Uterus (tissue), 4 donors: ENCODE data around the gene RAP1GAP. TPM values are rescaled to one million over a fixed set of nuclear protein-coding genes. Genes with fewer than 3 reads are reported as not detected.

Source experiments
- DNase-seq, 2 donors: peaks; one replicate each; pipeline ENCODE4 v3.0.0-alpha.2; 2019 to 2020
- H3K27ac ChIP-seq, 2 donors: fragments of 200-600 bp; sonication (generic); 1 replicate in 1 of 2; 2 replicates in 1 of 2; pipeline ENCODE4 v1.5.1; 2016 to 2018
- H3K27me3 ChIP-seq, 2 donors: fragments of 200-600 bp; sonication (generic); one replicate each; pipeline ENCODE4 v1.5.1; 2018 to 2019; ENCODE audit warnings: control low read depth in 1 of 2
- H3K36me3 ChIP-seq, 2 donors: fragments of 200-600 bp; sonication (generic); one replicate each; pipeline ENCODE4 v1.5.1; 2019; ENCODE audit warnings: control low read depth in 1 of 2
- H3K4me1 ChIP-seq, 2 donors: fragments of 200-600 bp; sonication (generic); one replicate each; pipeline ENCODE4 v1.5.1; 2018 to 2019; ENCODE audit warnings: control low read depth in 1 of 2
- H3K4me3 ChIP-seq, 2 donors: fragments of 200-600 bp; sonication (generic); 1 replicate in 1 of 2; 2 replicates in 1 of 2; pipeline ENCODE4 v1.5.1; 2018 to 2019; ENCODE audit warnings: mild to moderate bottlenecking in 1 of 2
- H3K9me3 ChIP-seq, 2 donors: fragments of 200-600 bp; sonication (generic); one replicate each; pipeline ENCODE4 v1.5.1; 2019; ENCODE audit warnings: control low read depth in 1 of 2
- POLR2A ChIP-seq, 2 donors: fragments of 450-650 bp; IDR thresholded peaks; one replicate each; pipeline ENCODE4 v1.6.1; 2016; ENCODE audit warnings: antibody characterized with exemption in 2 of 2, mild to moderate bottlenecking in 1 of 2, moderate library complexity in 1 of 2
- intact Hi-C: fragments of 100-400 bp; cut with DNase I; formaldehyde crosslinking; loops from one replicate; pipeline ENCODE4 v1.15.1; 2023; ENCODE audit warnings: low total_unique reads
- total RNA-seq, 4 donors: library from RNA; depleted of rRNA in 3 of 4; stranded (reverse); fragments of >200 nt in 3 of 4; gene quantifications; one replicate each; pipeline versions ENCODE4 v1.1.0 to v1.2.4, GENCODE V29; 2014 to 2023
- TF ChIP-seq, protein P1 (sequence below), 4 experiments: fragments of 200-600 bp in 2 of 4; fragments of 450-650 bp in 2 of 4; sonication (generic) in 2 of 4; IDR thresholded peaks; one replicate each; pipeline ENCODE4 v1.5.1; 2016 to 2019; ENCODE audit warnings: antibody characterized with exemption in 4 of 4, mild to moderate bottlenecking in 2 of 4, moderate library complexity in 1 of 4
- donor health status: DM: yes; HTN: yes; CAD: no.

RAP1GAP gene
- total RNA-seq, 4 donors from 2014 or later = 0.18 to 6.9 TPM; not detected in 2

DNA sequence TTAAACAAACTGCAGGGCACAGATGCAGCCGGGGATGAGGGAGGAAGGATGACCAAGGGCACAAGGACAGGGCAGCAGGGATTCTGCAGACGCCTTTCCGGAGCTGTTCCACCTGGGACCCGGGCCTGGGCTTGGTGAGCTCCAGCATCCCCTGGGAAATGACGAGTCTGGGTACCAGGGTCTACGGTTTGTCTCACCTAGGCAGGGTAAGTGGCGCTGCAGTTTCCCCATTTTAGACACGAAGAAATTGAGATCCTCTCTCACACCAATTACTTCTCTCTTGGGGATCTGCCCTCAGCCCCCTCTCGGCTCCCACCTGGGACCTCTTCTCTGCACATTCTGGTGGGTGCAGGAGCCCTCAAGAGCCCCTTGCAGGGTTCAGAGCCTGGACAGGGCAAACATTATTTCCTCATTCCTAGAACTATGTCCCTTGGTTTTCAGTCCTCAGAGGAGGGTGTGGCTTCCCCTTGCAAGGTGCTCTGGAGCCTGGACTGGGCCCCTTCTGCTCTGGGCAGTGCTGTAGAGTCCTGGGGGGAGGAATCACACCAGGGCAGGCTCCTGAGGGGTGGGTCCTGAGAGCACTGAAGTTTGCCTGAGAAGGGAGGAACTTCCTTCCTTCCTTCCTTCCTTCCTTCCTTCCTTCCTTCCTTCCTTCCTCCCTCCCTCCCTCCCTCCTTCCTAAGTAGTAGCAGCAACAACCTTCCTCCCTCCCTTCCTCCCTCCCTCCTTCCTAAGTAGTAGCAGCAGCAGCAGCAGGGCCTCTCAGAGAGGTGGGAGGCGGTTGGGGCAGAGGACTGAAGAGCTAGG lies 16.0 kb downstream of the RAP1GAP start:
- H3K4me1 ChIP-seq = peaks cover 0 to 10% of the 10 kb centered on the region in 2 donors
- no peaks in the 10 kb centered on the region for H3K27me3 ChIP-seq
- no peak overlapping the region for H3K4me3 ChIP-seq
- no peaks in the 10 kb centered on the region for H3K36me3 ChIP-seq
- no peak for TF ChIP-seq POLR2A (IDR thresholded peaks at IDR 0.05)
- TF ChIP-seq, protein P1, sequence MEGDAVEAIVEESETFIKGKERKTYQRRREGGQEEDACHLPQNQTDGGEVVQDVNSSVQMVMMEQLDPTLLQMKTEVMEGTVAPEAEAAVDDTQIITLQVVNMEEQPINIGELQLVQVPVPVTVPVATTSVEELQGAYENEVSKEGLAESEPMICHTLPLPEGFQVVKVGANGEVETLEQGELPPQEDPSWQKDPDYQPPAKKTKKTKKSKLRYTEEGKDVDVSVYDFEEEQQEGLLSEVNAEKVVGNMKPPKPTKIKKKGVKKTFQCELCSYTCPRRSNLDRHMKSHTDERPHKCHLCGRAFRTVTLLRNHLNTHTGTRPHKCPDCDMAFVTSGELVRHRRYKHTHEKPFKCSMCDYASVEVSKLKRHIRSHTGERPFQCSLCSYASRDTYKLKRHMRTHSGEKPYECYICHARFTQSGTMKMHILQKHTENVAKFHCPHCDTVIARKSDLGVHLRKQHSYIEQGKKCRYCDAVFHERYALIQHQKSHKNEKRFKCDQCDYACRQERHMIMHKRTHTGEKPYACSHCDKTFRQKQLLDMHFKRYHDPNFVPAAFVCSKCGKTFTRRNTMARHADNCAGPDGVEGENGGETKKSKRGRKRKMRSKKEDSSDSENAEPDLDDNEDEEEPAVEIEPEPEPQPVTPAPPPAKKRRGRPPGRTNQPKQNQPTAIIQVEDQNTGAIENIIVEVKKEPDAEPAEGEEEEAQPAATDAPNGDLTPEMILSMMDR (IDR thresholded peaks at IDR 0.05) = no peak
- no peak overlapping the region for H3K27ac ChIP-seq
- no peaks in the 10 kb centered on the region for H3K9me3 ChIP-seq
- intact Hi-C loops = no loop called here
- DNase-seq = no peak

DNA sequence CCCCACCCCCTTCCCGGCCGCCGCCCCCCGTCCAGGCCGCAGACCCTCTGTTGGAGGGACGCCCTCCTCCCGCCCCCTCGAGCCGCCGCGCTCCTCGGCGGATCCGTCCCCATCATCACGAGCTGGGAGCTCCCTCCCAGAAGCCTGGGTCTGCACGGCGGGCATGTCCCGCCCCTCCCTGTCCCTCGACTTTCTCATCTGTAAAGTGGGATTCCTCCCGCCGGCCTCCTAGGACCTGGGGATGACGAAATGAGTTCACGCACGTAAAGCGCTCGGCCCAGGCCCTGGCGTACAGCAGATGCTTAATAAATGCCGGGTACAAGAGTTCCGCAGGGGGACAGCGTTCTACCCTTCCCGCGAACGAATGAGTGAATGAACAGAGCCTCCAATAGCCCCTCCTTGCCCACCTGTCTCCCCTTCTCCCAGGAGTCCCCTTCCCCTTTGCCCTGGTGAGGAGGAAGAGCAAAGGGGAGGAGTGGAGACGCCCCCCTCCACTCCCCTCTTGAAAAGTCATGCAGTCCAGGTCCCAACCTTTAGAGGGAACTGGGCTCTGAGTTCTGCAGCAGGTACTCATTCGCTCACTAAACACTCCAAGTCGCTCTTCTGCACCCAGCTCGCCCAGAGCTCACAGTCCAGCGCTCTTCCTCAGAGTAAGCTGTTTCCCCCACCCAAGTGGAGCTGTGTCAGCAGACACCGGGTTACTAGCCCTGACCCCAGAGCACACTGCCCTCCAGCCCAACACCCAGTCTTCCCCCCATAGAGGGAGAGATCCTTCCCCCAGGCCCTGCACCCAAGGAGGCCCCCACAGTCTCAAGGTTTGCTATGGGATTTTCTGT lies 16.8 kb downstream of the RAP1GAP start:
- Histone ChIP-seq H3K4me1 (peaks cover 0 to 10% of the 10 kb centered on the region in 2 donors), H3K27ac (no peak overlapping the region), H3K27me3 (no peaks in the 10 kb centered on the region), H3K9me3 (no peaks in the 10 kb centered on the region), H3K36me3 (no peaks in the 10 kb centered on the region), H3K4me3 (peak overlapping the region in 1 of 2 donors; percentile 43)
- TF ChIP-seq POLR2A (IDR thresholded peaks at IDR 0.05) = no peak
- TF ChIP-seq, protein P1 (IDR thresholded peaks at IDR 0.05) = no peak
- intact Hi-C loops = no loop called here
- DNase-seq = no peak

DNA sequence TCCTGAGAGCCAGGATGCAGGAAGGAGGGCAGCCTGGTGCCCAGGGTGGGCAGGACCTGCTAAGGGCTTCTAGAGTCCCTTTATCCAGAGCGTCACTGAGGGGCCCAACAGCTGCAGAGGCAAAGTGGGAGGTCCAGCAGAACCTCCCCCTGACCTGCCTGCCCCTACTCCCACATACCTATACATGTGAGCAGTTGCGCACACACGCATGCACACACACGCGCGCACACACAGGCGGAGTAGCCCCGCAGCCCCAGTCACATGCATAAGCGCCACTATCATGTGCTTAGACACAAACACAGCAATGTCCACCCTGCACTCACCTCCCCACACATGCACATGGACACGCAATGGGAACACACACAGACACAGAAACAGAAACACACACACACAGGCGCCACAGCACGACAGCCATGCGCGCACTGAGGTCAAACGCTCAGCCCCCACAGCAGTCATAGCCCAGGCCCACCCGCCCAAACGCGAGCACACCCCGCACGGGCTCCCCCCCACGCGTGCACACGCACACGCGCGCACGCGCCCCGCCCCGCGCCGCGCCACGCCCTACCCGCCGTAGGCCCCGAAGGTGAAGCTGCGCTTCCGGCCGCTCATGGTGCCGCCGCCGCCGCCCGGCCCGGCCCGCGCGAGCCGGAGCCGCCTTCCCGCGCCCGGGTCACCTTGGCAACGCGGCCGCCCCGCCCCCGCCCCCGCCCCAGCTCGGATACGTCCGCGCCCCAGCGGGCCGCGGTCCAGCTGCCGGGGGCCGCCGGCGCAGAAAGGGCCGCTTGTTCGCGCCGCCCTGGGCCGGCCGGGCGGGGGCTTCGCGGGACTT lies 17.7 kb downstream of the RAP1GAP start:
- intact Hi-C loops = no loop called here
- peak in 1 of 2 donors; percentile 33 for DNase-seq

GRCh38 chr1:21650400-21650799 lies 18.8 kb downstream of the RAP1GAP start:
- Histone ChIP-seq H3K36me3 (no peaks in the 10 kb centered on the region), H3K9me3 (no peaks in the 10 kb centered on the region), H3K27me3 (no peaks in the 10 kb centered on the region), H3K4me1 (peaks cover 0 to 10% of the 10 kb centered on the region in 2 donors), H3K27ac (no peak overlapping the region), H3K4me3 (no peak overlapping the region)
- intact Hi-C loops = no loop called here
- DNase-seq = no peak
- no peak for TF ChIP-seq POLR2A (IDR thresholded peaks at IDR 0.05)
- TF ChIP-seq, protein P1 (IDR thresholded peaks at IDR 0.05) = no peak

More for the DNA sequence above, 17.7 kb downstream of the RAP1GAP start:
- H3K4me1 ChIP-seq = peaks cover 0 to 10% of the 10 kb centered on the region in 2 donors
- H3K27me3 ChIP-seq = no peaks in the 10 kb centered on the region
- no peaks in the 10 kb centered on the region for H3K9me3 ChIP-seq
- peak overlapping the region in 1 of 2 donors; percentile 43 for H3K4me3 ChIP-seq
- H3K36me3 ChIP-seq = no peaks in the 10 kb centered on the region
- TF ChIP-seq, protein P1 (IDR thresholded peaks at IDR 0.05) = no peak
- no peak for TF ChIP-seq POLR2A (IDR thresholded peaks at IDR 0.05)
- no peak overlapping the region for H3K27ac ChIP-seq
